Measurements from ENCODE around the gene TUBGCP3. TPM values are rescaled to one million over a fixed set of nuclear protein-coding genes. Genes with fewer than 3 reads are reported as not detected.
"Not testable (repeated sequence)": the region's sequence is repeated elsewhere in the genome, so short reads cannot be mapped to it uniquely, and the experiment has no call there.

Gene TUBGCP3
- polyA plus RNA-seq, 3 donors: 10.0 to 14.3 (median 13.0) TPM

DNA sequence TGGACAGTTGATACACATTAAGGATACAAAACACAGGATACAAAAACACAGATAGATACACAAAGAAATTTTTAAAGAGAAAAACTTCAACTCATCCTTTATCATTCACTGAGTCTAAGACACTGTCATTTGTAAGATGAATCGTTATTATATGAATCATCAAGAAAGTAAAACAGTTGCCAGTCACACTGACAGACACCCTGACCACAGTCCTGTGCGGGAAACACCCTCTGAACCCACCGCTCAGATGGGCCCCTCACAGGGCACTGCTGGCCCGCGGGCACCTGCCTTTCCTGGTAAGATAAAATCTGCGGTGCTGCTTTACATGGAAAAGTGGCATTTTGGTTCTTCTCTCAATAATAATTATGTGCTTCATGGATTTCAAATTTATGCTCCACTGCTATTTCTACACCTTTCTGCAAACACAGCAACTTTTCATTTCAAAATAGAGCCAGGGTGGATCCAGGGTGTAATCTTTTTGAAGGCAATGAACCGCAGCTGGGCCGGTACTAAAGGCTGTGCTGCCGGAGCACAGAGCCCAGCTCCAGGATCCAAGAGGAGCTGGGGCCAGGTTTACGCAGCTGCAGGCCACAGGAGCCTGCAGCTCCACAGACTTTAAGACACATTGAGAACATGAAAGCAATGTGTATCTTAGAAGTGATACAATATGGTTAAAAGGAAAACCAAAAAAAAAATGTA is 76.8 kb downstream of the TUBGCP3 start:
- 91 to 93% (median 92%) methylated on average over 10 of the region's 10 CpGs for whole genome bisulfite sequencing, 3 donors
- H3K27ac ChIP-seq (ENCODE audit: low read depth, low read length): no peak overlapping the region

DNA sequence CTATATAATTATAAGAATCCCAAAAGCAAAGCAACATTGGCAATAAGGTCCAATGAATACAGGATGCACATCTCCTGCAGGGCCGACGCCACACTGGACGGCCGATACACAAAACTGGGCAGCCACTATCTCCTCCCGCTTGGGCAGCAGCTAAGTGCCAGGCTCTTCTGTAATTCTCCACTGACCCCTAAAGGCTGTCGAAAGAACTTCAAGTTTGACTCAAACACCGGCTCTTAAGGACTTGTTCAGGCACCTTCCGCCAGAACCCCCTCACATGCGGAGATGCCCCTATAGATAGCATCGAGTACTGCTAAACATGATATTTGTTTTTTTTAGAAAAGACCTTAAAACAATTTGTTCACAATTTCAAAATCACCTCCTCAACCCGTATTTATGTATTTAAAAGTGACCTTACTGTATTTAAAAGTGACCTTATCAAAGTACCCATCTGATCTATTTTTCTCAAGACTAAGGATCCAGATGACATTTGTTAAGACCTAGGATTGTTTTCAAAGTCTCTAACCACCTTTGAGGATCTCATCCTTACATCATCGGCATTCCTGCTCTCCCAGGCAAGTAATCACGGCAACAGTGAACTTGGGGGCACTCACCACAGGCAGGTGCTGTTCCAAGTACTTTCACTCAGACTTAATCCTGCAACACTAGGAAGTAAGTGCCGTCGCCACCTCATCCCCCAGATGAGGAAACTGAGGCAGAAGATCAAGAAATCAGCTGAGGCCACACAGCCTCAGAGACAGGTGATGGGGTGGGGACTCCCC is 77.8 kb downstream of the TUBGCP3 start:
- H3K27ac ChIP-seq (ENCODE audit: low read depth, low read length): no peak overlapping the region
- 53 to 77% (median 75%) methylated on average over 15 of the region's 15 CpGs for WGBS, 3 donors

DNA sequence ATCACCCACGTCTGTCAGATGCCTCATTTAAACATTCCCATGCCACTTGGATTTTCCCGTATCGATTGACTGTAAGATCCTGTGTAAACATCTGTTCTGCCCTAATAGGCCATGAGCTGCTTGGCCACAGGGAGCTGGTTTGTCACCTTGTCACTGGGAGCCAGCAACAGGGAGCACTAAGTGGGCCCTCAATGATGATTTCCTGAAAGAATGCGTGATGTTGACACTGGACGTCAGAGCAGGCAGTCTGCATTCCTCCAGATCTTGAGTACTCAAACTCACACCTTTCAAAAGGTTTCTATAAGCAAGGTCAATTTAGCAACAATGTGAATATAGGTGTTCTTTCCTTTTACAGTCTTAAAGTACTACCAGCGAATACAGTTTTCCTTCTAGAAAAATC is 78.8 kb downstream of the TUBGCP3 start:
- 55 to 92% (median 87%) methylated on average over 6 of the region's 6 CpGs for WGBS, 3 donors
- no peak overlapping the region for H3K27ac ChIP-seq (ENCODE audit: low read depth, low read length)

DNA sequence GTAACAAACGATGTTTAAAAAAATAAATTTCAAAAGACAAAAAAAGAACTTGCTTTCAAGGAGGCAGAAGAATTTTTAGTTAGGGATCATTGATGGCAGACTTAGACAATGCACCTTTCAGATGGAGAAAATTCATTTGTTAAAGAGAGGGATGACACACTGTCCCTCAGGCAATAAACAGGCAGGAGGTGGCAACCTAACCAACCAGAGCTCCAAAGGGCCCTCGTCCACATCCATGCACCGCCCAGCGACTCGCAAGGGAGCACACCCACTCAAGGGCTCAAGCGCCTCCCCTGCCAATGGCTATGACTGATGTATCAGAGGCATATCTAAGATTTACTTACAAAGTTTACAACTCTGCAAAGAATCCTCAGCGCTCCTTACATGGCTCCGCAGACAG is 81.9 kb downstream of the TUBGCP3 start:
- 88 to 93% (median 91%) methylated on average over 8 of the region's 8 CpGs for WGBS, 3 donors
- no peak overlapping the region for H3K27ac ChIP-seq (ENCODE audit: low read depth, low read length)

DNA sequence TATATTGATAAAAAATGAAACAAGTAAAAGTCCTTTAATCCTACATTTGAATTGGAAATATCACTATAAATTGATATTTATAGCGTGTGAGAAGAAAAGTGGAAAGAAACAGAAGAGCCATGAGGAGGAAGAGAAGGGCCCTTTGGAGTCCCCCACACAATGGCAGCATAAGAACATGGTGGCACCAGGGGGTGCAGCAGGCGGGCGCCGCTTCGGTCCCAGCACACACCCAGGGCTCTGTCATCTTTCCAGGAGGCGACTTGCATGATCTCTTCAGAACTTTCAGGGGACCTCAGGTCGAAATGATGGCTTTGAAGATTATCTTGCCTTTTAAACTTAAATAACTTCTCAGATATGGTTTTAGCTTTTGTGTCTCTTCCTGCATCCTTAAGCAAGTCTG is 91.8 kb downstream of the TUBGCP3 start:
- 90 to 99% (median 92%) methylated on average over 7 of the region's 7 CpGs for WGBS, 3 donors
- H3K27ac ChIP-seq (ENCODE audit: low read depth, low read length): no peak overlapping the region

DNA sequence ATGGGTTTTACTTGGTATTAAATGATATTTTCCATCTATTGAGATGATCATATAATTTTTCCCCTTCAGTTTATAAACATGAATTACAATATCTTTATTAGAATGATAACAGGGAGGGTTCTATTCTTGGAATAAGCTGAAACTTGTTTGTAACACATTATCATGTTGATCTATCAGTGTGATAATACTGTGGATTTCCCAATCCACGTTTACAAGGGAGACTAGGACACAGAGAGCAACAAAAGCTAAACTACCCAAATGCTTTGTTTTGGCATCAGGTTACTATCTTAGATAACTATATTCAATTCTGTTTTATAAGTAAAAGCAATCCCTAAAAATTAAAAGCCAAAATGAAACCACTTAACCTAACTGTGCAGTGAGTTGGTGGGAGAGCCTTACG is 92.5 kb downstream of the TUBGCP3 start:
- 84 to 90% (median 85%) methylated on average over 2 of the region's 2 CpGs for WGBS, 3 donors
- H3K27ac ChIP-seq (ENCODE audit: low read depth, low read length): no peak overlapping the region

DNA sequence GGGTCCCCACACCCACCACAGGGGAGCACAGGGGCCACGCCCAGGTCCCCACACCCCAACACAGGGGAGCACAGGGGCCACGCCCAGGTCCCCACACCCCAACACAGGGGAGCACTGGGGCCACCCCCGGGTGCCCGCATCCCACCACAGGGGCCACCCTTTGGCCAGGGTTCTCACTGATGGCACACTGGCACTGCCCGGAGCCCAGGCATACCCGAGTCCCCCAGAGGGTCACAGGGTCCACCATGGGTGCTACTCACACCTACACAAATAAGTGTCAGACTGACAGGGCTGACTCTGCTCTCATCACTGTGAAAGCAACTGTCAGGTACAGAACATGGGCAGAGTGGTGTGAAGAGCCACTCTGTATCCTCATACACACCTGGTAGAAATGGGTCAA is 98.8 kb downstream of the TUBGCP3 start:
- no peak overlapping the region for H3K27ac ChIP-seq (ENCODE audit: low read depth, low read length)
- WGBS, 3 donors: 95 to 97% (median 96%) methylated on average over 6 of the region's 6 CpGs

DNA sequence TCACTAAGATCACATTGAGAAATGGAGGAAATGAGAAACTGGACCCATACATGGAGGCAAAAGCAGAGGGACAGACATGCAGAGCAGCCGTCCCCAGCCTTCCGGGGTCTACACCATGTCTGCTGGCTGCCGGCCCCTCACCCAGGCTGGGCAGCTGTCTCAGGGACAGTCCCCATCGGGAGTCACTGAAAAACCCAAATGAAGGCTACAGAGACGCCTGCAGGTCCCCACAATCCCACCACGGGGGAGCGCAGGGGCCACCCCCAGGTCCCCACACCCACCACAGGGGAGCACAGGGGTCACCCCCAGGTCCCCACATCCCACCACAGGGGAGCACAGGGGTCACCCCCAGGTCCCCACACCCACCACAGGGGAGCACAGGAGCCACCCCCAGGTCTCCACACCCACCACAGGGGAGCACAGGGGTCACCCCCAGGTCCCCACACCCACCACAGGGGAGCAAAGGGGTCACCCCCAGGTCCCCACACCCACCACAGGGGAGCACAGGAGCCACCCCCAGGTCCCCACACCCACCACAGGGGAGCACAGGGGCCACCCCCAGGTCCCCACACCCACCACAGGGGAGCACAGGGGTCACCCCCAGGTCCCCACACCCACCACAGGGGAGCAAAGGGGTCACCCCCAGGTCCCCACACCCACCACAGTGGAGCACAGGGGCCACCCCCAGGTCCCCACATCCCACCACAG is 99.5 kb downstream of the TUBGCP3 start:
- WGBS, 3 donors: 96 to 98% (median 97%) methylated on average over 7 of the region's 7 CpGs
- H3K27ac ChIP-seq (ENCODE audit: low read depth, low read length): not testable (repeated sequence)

DNA sequence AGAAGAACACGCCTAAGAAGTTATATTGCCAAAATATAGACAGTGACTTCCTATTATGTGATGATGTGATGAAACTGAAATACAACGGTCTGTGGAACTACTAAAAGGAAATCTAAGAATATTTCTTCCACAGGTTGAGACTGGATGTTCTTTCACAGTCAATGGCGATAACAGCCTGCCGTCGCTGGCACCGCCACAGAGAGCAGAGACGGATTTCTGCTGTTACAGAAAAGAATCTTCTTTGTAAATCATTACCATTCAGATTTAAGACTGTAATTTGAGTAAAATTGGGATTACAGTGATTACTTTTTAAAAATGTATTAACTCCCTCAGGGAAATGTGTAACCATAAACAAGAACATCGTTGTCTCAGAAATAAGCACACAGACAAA is 100.8 kb downstream of the TUBGCP3 start:
- H3K27ac ChIP-seq (ENCODE audit: low read depth, low read length): no peak overlapping the region
- WGBS, 3 donors: 83 to 94% (median 86%) methylated on average over 8 of the region's 8 CpGs

DNA sequence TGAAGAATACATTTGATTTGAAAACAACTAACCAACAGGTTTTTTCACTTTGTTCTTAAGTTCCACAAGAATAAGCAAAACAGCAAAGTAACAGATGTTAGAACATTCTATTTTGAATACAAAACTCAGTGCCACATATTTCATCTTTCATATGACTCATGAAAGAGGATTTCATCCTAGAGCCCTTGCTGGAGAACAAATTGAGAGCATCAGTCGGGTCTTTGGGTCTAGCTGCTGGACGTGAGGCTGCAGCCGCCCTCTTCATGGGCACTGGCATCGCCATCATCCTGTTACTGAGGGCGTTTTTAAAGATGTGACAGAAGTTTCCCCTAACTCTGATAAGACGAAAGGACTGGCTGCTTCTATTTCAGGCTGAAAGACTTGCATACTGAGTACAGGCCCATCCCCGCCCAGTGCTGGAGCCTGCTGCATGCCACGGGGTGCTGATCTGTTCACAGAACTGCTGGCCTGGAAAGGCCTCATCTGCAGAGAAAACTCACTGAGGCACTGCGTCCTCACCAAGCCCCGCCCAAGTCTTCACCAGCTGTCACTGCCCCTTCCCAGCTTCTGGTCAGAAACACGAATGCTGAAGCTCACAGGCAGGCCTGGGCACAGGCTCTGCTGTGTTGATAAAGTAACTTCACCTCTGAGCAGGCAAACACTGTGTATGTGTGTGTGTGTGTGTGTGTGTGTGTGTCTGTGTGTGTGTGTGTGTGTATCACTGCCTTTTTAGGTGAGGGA is 101.4 kb downstream of the TUBGCP3 start:
- no peak overlapping the region for H3K27ac ChIP-seq (ENCODE audit: low read depth, low read length)
- WGBS, 3 donors: 94 to 96% (median 95%) methylated on average over 11 of the region's 11 CpGs

DNA sequence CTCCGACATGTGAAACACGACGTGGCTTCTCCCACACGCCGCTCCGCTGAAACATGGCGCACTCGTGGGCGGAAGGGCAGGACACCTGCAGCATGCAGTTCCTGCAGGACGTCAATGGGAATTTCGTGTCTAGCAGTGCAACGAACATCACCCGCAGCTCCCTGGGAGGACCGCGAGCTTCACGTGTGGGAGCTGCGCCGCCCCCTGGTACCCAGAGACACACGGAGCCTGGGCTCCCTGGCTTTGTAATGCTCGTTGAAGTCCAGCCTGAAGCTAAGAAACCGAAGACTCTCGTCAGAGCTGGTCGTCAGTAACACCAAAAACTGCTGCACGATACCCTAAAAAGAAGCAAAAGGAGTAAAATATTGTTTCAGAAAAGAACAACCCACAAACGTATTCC is 102.1 kb downstream of the TUBGCP3 start:
- 96 to 97% (median 97%) methylated on average over 15 to 22 of the region's 25 CpGs for WGBS, 3 donors
- not testable (repeated sequence) for H3K27ac ChIP-seq (ENCODE audit: low read depth, low read length)

DNA sequence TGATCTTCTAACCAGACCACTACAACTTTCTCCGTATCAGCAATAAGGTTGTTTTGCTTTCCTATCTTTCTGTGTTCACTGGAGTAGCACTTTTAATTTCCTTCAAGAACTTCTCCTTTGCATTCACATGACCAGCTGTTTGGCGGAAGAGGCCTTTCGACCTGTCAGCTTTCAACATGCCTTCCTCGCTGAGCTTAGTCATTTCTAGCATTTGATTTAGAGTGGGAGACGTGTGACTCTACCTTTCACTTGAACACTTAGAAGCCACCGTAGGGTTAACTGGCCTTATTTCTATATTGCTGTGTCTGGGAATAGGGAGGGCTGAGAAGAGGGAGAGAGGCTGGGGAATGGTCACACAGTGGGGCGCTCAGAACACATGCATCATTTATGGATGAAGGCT is 104.7 kb downstream of the TUBGCP3 start:
- no peak overlapping the region for H3K27ac ChIP-seq (ENCODE audit: low read depth, low read length)
- 90 to 95% (median 91%) methylated on average over 7 of the region's 7 CpGs for whole genome bisulfite sequencing, 3 donors

DNA sequence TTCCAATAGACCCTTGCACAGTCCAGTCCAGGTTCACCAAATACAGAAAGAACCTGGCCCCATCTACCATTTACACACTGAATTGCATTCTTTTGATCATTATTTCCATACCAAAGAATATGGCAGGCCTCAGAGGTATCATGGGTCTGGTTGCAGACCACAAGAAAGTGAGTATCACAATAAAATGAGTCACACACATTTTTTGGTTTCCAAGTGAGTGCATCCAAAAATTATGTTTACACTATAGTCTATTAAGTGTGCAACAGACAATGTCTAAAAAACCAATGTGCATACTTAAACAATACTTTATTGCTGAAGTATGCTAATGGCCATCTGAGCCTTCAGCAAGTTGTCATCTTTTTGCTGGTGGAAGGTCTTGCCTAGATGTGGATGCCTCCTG is 106.5 kb downstream of the TUBGCP3 start:
- H3K27ac ChIP-seq (ENCODE audit: low read depth, low read length): no peak overlapping the region

DNA sequence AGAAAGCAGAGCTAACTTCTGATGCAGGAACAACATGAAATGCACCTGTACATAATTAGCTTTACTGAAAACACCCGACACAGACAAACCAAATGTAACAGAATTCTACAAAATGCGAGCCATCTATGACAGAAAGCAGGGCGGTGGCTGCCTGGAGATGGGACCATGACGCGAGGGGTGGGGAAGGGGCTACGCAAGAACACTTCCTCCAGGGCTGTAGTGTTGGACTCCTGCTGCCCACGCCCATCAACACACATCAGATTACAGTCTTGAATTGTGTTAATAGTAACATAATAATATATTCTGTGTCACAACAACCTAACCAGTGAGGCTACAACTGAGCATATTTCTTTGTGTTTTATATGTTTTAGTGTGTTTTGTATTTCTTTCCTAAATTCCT is 108.6 kb downstream of the TUBGCP3 start:
- 92 to 96% (median 93%) methylated on average over 7 of the region's 7 CpGs for WGBS, 3 donors
- H3K27ac ChIP-seq (ENCODE audit: low read depth, low read length): no peak overlapping the region

DNA sequence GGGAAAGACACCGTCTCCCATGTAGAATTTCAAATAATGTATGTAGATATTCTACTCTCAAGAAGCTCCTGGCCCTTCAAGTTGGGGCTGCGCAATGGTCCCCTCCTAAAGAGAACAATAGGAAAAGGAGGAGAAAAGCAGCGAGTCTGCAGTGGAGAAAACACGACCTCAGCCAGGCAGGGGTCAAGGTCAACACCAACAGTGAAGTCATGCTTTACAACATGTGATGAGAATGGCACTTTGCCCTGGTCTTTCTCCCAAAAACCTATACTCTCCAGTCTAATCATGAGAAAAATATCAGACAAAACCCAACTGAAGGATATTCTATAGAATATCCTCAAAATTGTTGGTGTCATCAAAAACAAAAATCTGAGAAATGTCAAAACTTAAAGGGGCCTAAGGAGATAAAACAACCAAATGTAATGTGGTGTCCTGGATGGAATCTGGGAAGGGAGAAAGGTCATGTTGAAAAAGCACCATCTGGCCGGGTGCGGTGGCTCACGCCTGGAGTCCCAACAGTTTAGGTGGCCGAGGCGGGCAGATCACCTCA is 110.8 kb downstream of the TUBGCP3 start:
- 82 to 87% (median 86%) methylated on average over 9 of the region's 9 CpGs for WGBS, 3 donors
- no peak overlapping the region for H3K27ac ChIP-seq (ENCODE audit: low read depth, low read length)

DNA sequence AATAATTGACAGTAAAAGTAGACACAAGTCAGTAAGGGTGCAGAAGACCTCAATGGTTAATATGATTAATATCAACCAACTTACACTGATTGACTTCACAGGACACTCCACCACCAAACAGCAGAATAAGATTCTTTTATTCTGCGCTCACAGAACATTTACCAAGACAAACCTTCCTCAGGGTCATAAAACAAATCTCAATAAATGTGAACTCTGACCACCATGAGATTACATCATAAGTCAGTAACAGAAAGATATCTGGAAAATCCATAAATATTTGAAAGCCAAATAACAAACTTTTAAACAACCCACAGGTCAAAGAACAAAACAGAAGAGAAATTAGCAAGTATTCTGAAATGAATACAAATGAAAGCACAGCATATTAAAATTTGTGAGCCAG is 112.1 kb downstream of the TUBGCP3 start:
- WGBS, 3 donors: 94 to 100% (median 96%) methylated on average over 1 of the region's 1 CpG
- H3K27ac ChIP-seq (ENCODE audit: low read depth, low read length): no peak overlapping the region

DNA sequence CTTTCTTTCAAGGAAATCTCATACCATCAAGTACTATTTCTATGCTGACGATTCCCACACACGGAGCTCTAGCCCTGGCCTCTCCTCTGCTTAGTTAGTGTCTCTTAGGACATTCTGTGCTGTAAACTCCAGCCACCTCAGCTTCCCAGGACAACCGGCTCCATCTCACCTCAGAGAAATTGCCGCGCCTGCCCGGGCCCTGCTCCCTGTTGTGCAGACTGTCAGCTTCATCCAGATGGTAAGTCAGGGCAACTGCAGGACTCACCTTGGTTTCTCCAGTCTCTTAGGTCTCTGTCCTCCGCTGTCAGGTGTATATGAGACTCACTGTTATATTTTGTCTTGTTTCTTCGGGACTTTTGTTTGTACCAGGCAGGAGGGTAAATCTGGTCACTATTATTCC is 113.1 kb downstream of the TUBGCP3 start:
- WGBS, 3 donors: 83 to 90% (median 84%) methylated on average over 8 of the region's 8 CpGs
- H3K27ac ChIP-seq (ENCODE audit: low read depth, low read length): no peak overlapping the region

DNA sequence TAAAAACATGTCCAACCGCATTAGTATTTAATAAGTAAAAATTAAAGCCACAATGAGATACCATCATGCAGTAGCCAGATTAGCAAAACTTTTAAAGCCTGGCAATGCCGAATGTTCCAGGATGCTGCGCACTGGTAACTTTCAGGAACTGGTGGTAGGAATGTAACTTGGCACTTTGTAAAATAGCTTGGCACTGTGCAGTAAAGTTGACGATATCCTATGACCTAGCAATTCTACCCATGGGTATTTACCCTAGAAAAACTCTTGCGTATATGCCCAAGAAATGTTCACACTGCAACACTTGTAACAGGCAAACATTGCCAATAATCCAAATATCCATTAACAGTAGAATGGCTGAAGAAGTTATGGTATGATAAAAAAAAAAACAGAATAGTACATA is 114.1 kb downstream of the TUBGCP3 start:
- H3K27ac ChIP-seq (ENCODE audit: low read depth, low read length): no peak overlapping the region
- 76 to 87% (median 83%) methylated on average over 5 of the region's 5 CpGs for WGBS, 3 donors
